22Rv1 (cell line): ENCODE measurements around the gene CXCL12.

Source experiments
- H3K27ac ChIP-seq: fragments of 450-650 bp; 2 replicates; pipeline ENCODE4 v1.5.1; 2017
- CTCF ChIP-seq: fragments of 450-650 bp; IDR thresholded peaks from 2 replicates; pipeline ENCODE4 v1.5.1; 2017; ENCODE audit warnings: mild to moderate bottlenecking
- ZFX ChIP-seq: fragments of 450-650 bp; IDR thresholded peaks from 2 replicates; pipeline ENCODE4 v1.6.1; 2017; ENCODE audit warnings: antibody characterized with exemption, borderline replicate concordance

The CXCL12 gene

DNA sequence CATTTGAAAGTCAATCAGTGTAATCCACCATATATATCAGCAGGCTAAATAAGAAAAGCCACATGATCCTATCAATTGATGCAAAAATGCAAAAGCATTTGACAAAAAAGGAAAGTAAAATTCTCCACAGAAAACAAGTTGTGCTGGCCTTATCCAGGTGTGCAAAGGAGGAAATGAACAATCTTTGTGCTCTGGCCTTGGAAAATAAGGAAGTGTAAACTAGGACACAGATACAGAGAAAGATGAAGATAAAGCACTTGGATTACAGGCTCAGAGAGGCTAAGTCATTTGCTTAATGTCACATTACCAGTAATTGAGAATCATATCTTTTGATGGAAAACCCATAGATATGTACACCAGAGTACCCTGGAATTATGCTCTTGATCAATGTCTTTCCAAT is 54.5 kb downstream of the CXCL12 start:
- TF ChIP-seq CTCF: no peak
- TF ChIP-seq ZFX: no peak
- no peak overlapping the region for H3K27ac ChIP-seq

DNA sequence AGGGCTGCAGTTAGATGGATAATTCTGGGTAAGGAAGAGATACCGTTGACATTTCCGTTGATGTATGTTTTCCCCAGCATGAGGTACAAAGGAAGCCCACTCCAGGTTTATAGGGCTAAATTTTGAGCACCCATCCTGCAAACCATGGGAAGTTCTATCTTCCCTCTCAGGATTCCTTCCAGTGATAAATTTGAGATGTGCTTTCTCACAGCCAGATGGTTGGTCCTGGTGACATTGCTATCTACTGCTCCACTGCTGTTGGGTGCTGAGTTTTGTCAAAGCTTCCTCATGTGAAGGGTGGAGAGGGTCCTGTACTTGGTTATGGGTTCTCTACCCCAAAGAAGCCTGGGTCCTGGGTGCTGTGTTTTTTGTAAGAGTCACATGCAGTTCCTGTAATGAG is 57.4 kb downstream of the CXCL12 start:
- H3K27ac ChIP-seq: no peak overlapping the region
- TF ChIP-seq ZFX (no peak), CTCF (no peak)
